Calu3 (cell line): ENCODE data around the gene CYB561A3. TPM values are rescaled to one million over a fixed set of nuclear protein-coding genes. Genes with fewer than 3 reads are reported as not detected.

Experiments used
- BruUV-seq: library from RNA; stranded (reverse); fragments of 400-500 nt; replicated peaks from 2 replicates; lab custom pipeline; 2021; lab: Mats Ljungman, UMichigan
- CTCF ChIA-PET: fragments of 300-600 bp; sonication (Branson Sonifier 250); formaldehyde crosslinking; loops from one replicate; lab custom pipeline; 2022; ENCODE audit warnings: antibody characterized with exemption; lab: Charles Lee
- DNase-seq: peaks from one replicate; pipeline ENCODE4 v3.0.0; 2022
- H3K27ac Mint-ChIP-seq: one replicate; pipeline ENCODE4 v1.8.0; 2022; ENCODE audit warnings: mixed read lengths; ENCODE audit not compliant: unreplicated experiment
- H3K27me3 Mint-ChIP-seq: one replicate; pipeline ENCODE4 v1.8.0; 2022; ENCODE audit warnings: mixed read lengths; ENCODE audit not compliant: unreplicated experiment
- H3K36me3 Mint-ChIP-seq: one replicate; pipeline ENCODE4 v1.8.0; 2022; ENCODE audit warnings: mild to moderate bottlenecking, moderate library complexity, mixed read lengths; ENCODE audit not compliant: insufficient read depth, unreplicated experiment
- H3K4me1 Mint-ChIP-seq: one replicate; pipeline ENCODE4 v1.8.0; 2022; ENCODE audit warnings: mild to moderate bottlenecking, low read depth, mixed read lengths; ENCODE audit not compliant: unreplicated experiment
- H3K4me3 Mint-ChIP-seq: one replicate; pipeline ENCODE4 v1.8.0; 2022; ENCODE audit warnings: mild to moderate bottlenecking, low read depth, moderate library complexity, mixed read lengths; ENCODE audit not compliant: unreplicated experiment
- H3K9me3 Mint-ChIP-seq: one replicate; pipeline ENCODE4 v1.8.0; 2022; ENCODE audit warnings: low read depth, mixed read lengths; ENCODE audit not compliant: unreplicated experiment
- CTCF ChIP-seq: fragments of 200-600 bp; IDR thresholded peaks from one replicate; pipeline ENCODE4 v1.8.0; 2022; ENCODE audit warnings: antibody characterized with exemption; ENCODE audit not compliant: unreplicated experiment
- intact Hi-C: fragments of 100-400 bp; cut with micrococcal nuclease; formaldehyde crosslinking; loops from one replicate; pipeline ENCODE4 v1.10.0; 2022; ENCODE audit not compliant: unreplicated experiment
- total RNA-seq: library from RNA; stranded (reverse); gene quantifications from 2 replicates; pipeline ENCODE4 v1.2.3, GENCODE V29; 2022

The CYB561A3 gene
- total RNA-seq, 1 experiment from 2014 or later = 39.2 TPM

- Mint-ChIP-seq H3K9me3 (no peaks in the 10 kb centered on the region), H3K27me3 (no peaks in the 10 kb centered on the region), H3K4me3 (peak overlapping the region; percentile 87), H3K4me1 (peaks cover 13% of the 10 kb centered on the region), H3K27ac (peak overlapping the region; percentile 90), H3K36me3 (peaks cover 51% of the 10 kb centered on the region)
- DNase-seq = no peak
- TF ChIP-seq CTCF = no peak
- no TSS peak for BruUV-seq
- intact Hi-C loops = loop anchor here (10.0 kb wide), 1 partner anchor 78 kb away; no protein-coding TSS in a partner anchor
- CTCF ChIA-PET = no interaction called here
These were observed 29.3 kb downstream of the CYB561A3 start for GRCh38 chr11:61332281-61332796.

- H3K27ac Mint-ChIP-seq = peak overlapping the region; percentile 90
- no peaks in the 10 kb centered on the region for H3K27me3 Mint-ChIP-seq
- BruUV-seq = no TSS peak
- H3K36me3 Mint-ChIP-seq = peaks cover 46% of the 10 kb centered on the region
- intact Hi-C loops = loop anchor here (10.0 kb wide), 1 partner anchor 77 kb away; no protein-coding TSS in a partner anchor
- H3K4me1 Mint-ChIP-seq = peaks cover 13% of the 10 kb centered on the region
- no peak for DNase-seq
- CTCF ChIA-PET = no interaction called here
- H3K9me3 Mint-ChIP-seq = no peaks in the 10 kb centered on the region
- peak overlapping the region; percentile 87 for H3K4me3 Mint-ChIP-seq
- no peak for TF ChIP-seq CTCF
These were observed 30.0 kb downstream of the CYB561A3 start for GRCh38 chr11:61331651-61332050.

- CTCF ChIA-PET = no interaction called here
- Mint-ChIP-seq H3K27me3 (no peaks in the 10 kb centered on the region), H3K9me3 (no peaks in the 10 kb centered on the region), H3K4me1 (peaks cover 13% of the 10 kb centered on the region), H3K27ac (no peak overlapping the region), H3K4me3 (no peak overlapping the region), H3K36me3 (peaks cover 64% of the 10 kb centered on the region)
- intact Hi-C loops = loop anchor here (10.0 kb wide), 1 partner anchor 75 kb away; no protein-coding TSS in a partner anchor
- no TSS peak for BruUV-seq
- DNase-seq = no peak
- no peak for TF ChIP-seq CTCF
These were observed 31.8 kb downstream of the CYB561A3 start for GRCh38 chr11:61329871-61330270.

- H3K27me3 Mint-ChIP-seq = no peaks in the 10 kb centered on the region
- H3K27ac Mint-ChIP-seq = no peak overlapping the region
- intact Hi-C loops = no loop called here
- no TSS peak for BruUV-seq
- DNase-seq = no peak
- CTCF ChIA-PET = no interaction called here
- peaks cover 66% of the 10 kb centered on the region for H3K36me3 Mint-ChIP-seq
- peaks cover 13% of the 10 kb centered on the region for H3K4me1 Mint-ChIP-seq
- H3K4me3 Mint-ChIP-seq = no peak overlapping the region
- no peaks in the 10 kb centered on the region for H3K9me3 Mint-ChIP-seq
- no peak for TF ChIP-seq CTCF
These were observed 33.3 kb downstream of the CYB561A3 start for GRCh38 chr11:61328351-61328750.
